NCI-H510A (cell line): ENCODE data around the gene MLEC.

Experiments
- DNase-seq: peaks from one replicate; lab custom pipeline; 2025; lab: John Stamatoyannopoulos, UW

Gene MLEC, protein sequence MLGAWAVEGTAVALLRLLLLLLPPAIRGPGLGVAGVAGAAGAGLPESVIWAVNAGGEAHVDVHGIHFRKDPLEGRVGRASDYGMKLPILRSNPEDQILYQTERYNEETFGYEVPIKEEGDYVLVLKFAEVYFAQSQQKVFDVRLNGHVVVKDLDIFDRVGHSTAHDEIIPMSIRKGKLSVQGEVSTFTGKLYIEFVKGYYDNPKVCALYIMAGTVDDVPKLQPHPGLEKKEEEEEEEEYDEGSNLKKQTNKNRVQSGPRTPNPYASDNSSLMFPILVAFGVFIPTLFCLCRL

DNA sequence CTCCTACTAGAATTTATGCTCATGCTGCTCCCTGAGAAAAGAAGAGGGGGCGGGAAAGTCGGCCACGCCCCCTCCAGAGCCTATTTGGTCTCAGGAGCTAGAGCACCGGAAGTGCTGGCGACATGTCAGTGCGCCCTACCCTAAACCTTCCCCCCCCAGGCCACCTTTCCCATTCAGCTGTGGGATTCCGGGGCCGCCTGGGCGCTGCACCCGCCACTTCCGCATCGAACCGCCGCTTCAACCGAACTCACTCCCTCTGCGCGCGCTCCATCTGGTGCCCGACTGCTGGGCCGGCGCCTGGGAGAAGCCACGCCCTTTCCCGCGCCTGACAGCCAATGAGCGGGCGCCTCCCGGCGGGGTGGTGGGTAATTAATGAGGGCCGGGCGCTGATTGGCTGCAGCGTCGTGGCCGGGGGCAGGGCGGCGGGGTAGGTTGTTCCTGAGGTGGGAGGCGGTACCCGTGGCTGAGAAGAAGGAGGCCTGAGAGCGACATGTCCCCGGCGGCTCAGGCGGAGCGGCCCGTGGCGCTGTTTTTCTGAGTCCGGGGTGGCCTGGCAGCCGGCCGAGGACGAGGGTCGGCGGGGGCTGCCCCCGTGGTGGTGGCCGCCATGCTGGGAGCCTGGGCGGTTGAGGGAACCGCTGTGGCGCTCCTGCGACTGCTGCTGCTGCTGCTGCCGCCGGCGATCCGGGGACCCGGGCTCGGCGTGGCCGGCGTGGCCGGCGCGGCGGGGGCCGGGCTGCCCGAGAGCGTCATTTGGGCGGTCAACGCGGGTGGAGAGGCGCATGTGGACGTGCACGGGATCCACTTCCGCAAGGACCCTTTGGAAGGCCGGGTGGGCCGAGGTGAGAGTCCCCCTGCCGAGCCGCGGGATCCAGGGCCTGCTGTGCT is at the start of gene MLEC:
Gene MLEC, plus strand, starts transcription at position 460 of the 888 bp plus-strand sequence. Its CDS starts 148 bp downstream, at position 608.
- DNase-seq: peak; percentile 98

DNA sequence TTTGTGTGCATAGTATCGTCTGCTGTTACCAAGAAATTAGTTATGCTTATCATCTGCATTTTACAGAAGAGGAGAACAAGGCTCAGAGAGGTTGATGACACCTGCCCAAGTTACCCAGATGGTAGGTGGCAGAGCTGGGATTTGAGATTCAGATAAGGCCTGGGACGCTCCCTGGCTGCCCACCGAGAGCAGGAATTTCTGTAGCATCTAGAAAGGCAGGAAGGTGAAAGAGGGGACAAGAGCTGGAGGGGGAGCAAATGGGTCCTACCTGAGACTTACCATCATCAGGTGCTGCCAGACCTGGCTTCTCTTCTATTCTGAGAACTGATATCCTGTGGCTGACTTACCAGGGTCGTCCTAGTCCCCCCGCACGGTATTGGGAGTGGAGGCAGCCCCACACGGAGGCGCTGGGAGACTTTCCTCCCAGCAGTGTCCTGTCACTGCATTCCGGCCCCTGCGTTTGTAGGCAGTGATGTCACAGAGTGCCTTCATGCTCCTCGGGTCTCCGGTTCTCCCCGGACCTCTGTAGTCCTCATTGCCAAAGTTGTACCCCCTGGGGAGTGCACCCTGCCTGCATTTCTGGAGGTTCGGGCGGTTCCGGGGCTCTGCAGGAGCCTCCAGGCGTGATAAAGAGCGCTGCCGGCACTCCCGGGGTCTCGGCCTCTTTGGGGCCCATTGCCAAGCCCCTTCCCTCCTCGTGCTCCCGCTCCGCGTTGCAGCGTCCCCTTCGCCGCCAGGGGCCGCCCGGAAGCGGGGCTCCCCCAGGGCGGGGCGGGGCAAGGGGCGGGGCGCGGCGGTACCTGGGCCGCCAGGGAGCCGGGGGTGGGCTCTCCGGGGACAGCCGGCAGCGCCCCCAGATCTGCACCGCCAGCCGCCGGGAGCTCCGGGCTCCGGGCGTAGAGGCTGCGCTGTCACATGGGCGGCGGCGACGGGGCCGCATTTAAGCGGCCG is 46.9 kb upstream of the MLEC start, which contains the start of gene CABP1:
Gene CABP1, plus strand, starts transcription at position 856 of the 951 bp plus-strand sequence. Its CDS starts 60 bp downstream, at position 916.
- DNase-seq: peak; percentile 54

DNA sequence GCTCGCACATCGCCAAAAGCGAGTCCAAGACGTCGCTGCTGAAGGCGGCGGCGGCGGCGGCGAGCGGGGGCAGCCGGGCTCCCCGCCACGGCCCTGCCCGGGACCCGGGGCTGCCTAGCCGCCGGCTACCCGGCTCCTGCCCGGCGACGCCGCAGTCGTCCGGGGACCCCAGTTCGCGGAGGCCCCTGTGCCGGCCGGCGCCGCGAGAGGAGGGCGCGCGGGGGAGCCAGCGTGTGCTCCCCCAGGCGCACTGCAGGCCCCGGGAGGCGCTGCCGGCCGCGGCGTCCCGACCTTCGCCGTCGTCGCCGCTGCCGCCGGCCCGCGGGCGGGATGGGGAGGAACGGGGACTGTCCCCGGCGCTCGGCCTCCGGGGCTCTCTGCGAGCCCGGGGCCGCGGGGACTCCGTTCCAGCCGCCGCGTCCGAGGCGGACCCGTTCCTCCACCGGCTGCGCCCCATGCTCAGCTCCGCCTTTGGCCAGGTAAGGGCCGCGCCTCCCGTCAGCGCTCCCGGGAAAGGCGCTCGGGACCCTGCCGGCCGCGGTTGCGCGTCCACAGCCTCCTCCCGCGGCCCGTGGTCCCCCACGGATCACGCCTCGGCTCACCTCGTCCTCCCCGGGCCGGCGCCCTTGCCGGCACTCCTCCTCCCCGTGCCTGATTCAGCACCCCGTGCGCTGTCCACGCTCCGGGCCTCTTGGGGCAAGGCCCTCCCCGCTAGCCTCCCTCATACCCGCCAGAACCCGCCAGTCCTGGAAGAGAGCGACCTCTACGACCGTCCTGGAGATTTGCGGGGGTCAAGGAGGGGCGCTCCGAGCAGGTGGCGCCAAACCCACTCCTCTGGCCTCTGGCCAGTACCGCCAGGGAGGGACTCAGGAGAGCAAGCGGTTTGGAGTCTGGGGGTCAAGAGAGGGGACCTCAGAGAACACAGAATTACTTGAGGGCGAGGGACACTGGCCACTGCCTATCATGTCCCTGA is 45.8 kb upstream of the MLEC start:
- no peak for DNase-seq

DNA sequence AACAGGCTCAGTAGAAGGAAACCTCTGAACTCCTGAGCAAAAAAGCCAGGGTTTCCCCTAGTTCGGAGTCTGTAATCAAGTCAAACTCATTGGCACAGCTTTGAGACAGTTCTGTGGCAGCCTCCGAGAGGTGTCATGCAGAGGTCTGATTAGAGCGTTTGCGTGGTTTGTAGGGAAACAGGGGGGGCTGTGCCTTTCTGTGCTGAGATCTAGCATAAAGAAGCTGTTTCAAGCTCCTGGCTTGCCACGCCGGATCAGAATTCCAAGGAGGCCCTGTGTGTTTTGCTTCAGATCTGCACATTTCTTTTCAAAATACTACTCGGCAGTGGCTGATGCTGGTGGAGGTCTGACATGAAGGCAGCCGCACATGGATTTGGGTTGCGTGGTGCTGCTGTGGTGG is 44.8 kb upstream of the MLEC start:
- no peak for DNase-seq

DNA sequence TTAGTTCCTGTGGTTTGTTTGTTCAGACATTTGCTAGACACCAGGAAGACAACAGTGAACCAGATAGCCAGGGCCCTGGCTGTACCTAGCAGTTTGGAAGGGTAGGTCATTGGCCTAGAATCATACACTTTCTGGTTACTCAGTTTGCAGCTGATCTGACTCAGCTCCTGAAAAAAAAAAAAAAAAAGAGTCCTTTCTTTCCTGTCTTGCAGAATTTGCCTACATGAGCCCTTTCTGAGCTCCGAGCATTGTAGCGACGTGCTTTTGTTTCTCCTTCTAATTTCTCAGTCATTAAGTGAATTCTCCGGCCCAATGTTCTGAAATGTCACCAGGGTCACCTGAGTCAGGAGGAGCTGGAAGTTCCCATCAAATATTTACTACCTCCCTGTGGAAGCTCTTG is 44.1 kb upstream of the MLEC start:
- DNase-seq: no peak

DNA sequence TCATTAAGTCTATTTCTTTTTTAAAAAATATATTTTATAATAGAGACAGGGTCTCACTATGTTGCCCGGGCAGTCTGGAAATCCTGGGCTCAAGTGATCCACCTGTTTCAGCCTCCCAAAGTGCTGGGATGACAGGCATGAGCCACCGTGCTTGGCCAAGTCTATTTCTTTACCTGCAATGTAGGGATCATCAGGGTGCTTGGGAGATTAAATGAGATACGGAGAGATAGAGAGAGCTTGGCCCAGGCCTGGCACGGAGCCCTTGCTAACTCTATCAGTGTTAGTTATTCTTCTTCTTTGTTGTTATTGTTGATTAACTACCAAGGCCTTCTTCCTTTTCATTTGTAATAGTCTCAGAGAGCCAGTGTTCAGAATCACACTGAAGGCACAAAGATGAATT is 43.4 kb upstream of the MLEC start:
- no peak for DNase-seq

DNA sequence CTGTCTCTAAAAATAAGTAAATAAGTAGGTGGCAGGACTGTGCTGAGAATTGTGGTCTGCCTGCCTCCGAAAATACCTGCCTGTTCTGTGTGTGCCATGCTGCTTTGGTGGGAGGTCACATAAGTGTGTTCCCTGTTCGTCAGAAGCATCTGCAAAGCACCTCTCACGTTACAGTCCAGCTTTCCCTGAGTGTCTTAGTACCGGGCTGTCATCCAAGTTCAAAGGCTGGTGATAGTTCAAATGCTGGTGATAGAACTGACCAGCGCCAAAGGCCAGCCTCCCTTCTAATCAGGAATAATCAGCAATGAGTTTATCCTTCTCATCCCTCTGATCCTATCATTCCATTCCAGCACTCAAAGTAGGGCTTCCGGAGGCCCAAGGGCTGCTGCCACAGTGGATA is 40.9 kb upstream of the MLEC start:
- DNase-seq: no peak

DNA sequence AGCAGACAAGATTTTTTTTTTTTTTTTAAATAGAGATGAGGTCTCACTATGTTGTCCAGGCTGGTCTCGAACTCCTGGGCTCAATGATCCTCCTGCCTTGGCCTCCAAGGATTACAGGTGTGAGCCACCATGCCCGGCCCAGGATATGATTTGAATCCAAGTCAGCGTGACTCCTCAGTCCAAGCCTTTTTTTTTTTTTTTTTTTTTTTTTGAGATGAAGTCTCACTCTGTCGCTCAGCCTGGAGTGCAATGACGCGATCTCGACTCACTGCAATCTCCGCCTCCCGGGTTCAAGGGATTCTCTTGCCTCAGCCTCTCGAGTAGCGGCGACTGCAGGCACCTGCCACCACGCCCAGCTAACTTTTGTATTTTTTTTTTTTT is 39.6 kb upstream of the MLEC start:
- DNase-seq: no peak

DNA sequence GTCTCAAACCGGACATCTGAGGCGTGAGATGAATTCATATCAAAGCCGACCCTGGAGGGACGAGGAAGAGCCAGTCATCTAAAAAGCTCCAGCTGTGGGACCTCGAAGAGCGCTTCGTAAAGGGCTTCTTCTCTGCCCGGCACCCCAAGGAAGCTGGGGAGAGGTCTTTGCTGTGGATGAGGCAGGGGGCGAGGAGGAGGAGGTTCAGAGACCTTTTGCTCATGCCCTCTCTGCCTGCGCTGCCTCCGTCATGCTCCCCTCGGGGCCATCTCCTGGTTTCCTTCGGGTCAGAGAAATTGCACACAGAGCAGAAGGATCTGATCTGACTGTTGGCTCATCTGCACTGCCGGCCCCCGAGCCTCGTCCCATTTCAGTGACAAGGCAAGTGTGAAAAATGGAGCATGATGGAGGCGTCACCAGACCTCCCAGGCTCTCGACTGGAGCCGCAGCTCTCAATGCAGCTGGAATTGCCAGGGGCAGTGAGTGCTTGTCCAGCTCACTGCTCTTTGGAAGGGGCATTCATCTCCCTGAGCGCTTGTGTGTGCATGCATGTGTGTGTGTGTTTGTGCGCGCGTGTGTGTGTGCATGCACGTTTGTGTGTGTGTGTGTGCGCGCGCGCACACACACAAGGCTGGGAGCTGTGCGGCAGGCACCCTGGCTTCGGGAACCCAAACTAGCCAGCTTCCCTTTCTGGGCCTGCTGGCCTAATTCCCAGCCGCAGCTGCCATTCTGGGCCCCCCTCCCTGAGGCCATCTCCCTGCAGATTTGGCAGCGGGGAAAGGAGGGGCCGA is 37.3 kb upstream of the MLEC start:
- no peak for DNase-seq

DNA sequence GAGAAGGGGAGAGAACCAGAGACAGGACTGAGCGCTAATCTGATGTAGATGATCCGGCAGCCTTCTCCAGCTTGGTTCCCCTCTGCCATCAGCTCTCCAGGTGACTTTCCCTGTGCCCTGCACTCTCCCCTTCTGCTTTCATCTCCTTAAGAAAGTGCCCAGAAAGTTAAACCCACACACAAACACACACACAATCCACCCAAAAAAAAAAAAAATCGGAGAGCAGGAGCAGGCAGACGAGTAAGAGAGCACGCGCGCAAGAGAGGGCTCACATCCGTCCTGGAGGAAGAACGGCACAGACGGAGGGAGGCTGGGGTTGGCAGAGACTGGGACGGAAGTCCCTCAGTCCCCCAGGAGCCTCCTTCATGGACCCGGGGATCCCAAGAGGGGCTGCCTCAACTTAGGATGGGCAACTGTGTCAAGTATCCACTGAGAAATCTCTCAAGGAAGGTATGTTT is 36.7 kb upstream of the MLEC start:
- no peak for DNase-seq

DNA sequence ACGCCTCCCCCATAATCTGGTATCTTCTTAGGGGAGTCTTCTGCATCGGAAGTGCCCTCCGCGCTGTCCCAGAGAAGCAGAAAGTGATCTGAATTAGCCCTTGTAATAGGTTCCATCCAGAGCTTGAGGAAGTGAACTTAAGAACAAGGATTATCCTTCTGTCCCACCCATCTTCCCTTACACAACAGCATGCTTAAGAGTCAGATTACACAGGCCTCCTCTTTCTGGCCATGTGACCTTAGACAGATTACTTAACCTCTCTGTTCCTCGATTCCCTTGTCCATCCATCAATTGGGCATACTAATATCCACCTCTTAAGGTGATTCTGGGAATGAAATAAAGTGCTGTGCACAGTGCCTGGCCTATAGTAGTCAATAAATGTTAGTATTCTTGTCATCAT is 35.1 kb upstream of the MLEC start:
- DNase-seq: no peak

DNA sequence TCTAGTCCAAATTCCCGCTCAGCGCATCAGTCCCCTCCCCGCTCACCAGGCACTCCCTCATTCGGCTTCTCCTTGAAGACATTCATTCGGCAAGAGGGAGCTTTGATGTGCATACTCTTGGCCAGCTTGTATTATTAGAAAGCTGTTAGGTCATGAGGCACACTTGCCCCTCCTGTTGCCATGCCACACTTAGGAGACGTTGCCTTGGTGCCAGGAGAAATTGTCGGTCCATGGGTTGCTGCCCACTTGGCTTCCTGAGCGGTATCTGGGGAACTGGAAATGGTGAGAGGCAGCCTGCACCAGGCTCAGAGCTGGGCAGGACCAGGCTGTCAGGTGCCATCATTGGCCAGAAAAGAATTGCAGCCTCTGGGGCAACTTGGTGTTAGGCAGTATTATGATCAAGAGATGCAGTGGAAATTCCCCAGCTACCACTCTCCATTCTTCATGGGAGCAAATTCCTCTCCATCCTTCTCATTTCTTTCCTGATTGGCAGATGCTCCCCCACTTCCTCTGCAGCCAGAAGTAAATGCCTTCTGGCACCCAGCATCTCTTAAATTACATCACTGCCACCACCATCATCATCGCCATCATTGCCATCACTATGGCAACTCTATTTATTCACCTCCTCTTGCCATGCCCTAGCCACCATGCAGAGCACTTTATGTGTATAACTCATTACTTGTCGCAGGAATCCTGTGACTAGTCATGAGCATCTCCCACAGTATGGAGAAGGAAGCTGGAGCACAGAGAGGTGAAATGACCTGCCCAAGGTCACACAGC is 34.1 kb upstream of the MLEC start:
- DNase-seq: no peak

DNA sequence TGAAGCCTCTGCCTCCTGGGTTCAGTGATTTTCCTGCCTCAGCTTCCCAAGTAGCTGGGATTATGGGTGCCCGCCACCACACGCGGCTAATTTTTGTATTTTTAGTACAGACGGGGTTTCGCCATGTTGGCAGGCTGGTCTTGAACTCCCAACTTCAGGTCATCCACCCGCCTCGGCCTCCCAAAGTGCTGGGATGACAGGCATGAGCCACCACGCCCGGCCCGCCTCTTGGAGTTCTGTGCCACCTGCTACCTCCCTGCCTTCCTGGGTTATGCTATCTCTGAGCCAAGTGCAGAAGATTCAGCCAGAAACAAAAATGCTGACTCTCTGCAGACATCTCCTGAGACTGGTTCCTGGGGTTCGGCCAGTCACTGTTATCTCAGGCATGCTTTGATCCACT is 33.3 kb upstream of the MLEC start:
- no peak for DNase-seq

DNA sequence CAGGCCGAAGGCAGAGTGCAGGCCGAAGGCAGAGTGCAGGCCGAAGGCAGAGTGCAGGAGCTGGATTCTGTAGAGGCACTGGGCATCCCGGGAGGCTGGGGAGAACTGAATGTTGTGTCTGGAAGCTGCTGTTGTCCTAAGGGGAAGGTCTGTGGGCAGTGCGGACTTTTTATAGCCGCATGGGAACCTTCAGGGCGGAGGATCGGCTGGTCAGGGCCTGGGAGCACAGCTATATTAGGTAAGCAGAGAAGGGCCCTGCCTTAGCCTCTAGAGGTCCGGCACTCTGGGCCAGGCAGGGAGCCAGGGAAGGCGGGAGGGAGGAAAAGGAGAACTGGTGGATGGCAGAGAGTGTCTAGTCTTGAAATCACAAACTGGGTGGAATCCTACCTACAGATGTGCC is 32.3 kb upstream of the MLEC start:
- no peak for DNase-seq

DNA sequence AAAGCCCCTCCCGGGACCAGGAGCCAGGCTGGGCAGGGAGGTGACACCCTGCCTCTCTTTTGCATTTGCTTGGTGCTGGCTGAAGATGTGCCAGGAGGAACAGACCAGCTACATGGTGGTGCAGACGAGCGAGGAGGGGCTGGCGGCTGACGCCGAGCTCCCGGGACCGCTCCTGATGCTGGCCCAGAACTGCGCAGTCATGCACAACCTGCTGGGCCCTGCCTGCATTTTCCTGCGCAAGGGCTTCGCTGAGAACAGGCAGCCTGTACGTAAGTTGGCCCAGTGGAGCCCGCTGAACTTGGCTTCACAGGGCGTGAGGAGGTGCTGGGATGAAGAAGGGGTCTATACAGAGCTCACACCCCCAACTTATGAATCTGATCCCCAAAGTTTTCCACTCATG is 30.9 kb upstream of the MLEC start:
- DNase-seq: no peak

DNA sequence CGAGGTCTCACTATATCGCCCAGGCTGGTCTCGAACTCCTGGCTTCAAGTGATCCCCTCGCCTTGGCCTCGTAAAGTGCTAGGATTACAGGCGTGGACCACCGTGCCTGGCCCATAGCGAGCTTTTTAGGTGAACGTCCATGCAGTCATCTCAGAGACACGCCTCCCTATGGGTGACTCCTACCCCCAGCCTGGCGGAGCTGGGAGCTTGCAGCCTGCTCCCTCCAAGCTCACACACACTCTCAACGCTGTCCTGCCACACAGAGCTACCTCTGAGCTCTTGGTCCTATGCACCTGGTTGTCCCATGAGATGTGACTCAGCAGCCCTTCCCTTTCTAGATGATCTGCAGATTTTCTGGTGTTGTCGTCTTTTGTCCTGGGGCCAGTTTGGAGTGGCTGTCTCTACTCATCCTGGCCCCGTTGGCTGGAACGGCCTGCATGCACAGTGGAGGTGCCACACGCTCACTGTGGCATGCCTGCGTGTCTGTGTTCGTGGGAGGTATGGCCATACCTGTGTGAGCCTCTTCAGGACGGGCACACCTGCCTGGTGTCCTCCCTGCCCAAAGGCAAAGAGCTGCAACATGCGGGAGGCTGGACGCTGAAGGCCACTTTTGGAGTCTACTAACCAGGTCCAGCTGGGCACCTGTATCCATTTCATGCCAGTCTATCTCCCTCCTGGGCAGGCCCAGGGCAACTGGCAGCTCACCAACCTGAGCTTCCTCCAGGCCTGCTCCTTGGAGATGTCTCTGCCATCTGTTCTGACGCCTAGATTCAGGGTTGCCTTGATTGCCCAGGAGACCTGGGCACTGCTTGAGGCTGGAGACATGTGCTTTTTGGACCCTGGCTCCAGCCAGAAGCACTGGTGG is 28.4 kb upstream of the MLEC start:
- no peak for DNase-seq

DNA sequence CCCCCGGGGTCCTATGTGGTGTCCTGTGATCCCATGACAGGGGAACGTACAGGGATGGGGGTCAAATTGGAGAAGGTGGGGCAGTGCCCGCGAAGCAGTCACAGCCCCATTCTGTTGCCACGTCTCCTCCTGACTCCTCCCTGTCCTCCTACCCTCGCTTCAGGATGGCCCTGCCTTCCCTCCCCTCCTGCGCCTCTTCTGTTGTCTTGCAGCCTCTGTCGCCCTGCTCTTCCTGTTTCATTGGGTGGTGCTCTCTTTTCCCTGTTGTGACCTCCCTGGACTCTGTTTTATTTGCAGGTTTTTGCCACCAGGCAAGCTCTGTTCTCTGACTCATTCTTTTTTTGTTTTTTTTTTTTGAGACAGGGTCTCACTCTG is 27.8 kb upstream of the MLEC start:
- DNase-seq: no peak

DNA sequence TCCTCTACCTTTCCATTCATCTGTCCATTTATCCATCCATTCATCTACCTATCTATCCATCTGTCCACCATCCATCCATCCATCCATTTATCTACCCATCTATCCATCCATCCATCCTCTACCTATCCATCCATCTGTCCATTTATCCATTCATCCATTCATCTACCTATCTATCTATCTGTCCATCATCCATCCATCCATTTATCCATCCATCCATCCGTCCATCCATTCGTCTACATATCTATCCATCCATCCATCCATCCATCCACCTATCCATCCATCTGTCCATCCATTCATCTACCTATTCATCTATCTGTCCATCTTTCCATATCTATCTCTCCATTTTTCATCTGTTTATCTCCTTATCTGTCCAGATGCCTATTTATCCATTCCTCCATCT is 25.5 kb upstream of the MLEC start:
- no peak for DNase-seq
